ENCODE measurements around the gene PTPRK.

The PTPRK gene

DNA sequence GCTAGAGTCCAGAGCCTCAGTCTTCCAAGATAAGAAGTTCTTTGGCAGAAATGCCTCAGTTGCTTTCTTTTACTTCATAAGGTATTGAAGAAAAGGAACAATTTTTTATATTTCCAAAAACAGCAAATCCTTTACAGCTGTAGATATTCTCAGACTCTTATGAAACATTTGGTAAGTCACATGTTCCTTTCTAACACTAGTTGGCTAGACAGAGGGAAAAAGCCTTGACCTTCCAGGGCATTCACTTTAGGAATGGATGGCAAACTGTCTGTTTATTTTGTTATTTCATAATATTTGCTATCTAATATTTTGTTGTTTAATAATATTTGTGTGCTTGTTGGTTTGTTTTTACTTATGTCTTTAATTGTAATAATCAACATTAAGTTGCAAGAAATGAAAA is 140.8 kb downstream of the PTPRK start:
- DNase-seq: no peak

DNA sequence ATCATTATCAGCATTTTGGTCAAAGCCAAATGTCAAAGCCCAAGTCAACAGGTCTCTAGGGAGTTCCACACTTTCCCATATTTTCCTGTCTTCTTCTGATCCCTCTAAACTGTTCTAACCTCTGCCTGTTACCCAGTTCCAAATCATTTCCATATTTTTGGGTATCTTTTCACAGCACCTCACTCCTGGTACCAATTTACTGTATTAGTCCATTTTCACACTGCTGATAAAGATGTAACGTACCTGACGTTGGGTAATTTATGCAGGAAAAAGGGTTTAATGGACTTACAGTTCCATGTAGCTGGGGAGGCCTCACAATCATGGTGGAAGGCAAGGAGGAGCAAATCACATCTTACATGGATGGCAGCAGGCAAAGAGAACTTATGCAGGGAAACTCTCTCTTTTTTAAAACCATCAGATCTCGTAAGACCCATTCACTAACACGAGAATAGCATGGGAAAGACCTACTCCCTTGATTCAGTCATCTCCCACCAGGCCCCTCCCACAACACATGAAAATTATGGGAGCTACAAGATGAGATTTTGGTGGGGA is 143.4 kb downstream of the PTPRK start:
- no peak for DNase-seq

- no peak for DNase-seq
Measured at GRCh38 chr6:128371136-128371535, 149.3 kb downstream of the PTPRK start.

- DNase-seq: no peak
Measured at GRCh38 chr6:128370072-128370471, 150.3 kb downstream of the PTPRK start.

DNA sequence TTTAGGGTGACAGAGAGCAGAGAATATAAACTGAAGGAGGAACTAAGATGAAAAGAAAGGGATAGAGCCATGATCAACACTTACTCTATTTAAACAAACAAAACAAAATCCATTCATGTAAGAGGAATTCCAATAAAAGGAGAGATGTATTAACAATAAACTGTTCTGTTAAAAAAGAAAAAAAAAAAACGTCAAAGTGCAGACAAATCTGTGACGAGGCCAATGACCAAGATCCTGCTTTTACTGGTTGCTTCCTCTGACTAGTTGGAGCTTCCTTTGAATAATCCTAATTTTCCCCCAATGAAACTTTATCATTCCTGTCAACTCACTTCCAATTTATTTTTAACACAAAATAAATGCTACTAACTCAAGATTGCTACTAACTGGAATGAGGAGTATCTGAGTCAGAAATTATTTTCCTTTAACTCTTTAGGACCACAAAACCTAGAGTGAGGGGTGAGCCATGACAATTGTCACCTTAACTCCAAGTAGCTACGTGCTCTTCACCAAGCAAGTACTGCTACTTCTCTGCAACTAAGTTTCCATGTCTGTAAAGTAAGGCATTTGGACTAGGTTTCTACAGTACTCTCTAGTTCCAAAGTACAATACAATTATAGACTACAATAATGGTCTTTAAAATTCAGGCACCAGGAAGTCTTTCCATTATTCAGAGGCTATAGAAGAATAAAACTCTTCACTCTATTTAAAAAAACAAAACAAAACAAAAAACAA is 152.0 kb downstream of the PTPRK start:
- no peak for DNase-seq

DNA sequence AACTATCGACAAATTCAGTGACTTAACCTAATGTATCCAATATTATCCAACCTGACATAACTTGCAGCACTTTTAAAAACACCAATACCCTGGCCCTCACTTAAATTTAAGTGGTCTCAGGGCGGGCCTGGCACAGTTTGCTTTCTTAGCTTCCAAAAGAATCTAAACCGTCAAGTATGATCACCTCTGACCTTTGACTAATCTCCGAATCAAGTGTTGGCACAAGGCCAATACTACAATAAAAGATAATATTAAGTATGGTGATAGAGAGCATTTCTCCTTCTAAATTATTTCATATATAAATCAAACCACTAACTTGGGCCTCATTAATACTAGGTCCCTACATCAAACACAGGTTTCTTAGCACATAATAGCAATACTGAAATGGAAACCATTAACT is 153.0 kb downstream of the PTPRK start:
- DNase-seq: no peak

DNA sequence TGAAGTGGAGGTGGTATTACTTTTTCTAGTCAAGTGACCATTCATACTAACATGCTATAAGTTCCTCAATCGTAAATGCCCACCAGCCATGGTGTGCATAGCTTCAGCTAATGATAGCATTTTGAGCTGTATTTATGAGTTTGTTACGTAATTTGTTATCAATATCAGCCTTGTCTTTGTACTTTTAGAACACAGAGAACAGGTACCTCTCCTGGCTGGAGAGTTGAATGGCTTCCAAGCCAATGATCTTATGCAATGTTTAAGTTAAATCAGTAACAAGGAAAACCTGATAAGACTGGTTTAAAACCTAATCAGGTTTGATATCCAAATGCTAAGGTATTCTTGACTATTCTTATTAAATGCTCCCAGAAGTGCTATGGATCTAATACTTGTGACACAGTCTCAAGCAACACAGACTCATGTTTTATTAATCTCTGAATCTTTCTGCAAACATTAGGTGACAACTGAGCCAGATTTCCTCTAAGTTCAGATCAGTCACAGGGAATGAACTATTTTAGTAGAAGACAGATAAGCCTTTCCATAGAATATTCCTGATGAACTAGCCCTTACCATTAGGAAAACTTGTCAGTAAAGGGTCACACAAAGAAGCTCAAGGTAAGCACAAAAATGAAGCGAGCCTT is 154.8 kb downstream of the PTPRK start:
- no peak for DNase-seq

DNA sequence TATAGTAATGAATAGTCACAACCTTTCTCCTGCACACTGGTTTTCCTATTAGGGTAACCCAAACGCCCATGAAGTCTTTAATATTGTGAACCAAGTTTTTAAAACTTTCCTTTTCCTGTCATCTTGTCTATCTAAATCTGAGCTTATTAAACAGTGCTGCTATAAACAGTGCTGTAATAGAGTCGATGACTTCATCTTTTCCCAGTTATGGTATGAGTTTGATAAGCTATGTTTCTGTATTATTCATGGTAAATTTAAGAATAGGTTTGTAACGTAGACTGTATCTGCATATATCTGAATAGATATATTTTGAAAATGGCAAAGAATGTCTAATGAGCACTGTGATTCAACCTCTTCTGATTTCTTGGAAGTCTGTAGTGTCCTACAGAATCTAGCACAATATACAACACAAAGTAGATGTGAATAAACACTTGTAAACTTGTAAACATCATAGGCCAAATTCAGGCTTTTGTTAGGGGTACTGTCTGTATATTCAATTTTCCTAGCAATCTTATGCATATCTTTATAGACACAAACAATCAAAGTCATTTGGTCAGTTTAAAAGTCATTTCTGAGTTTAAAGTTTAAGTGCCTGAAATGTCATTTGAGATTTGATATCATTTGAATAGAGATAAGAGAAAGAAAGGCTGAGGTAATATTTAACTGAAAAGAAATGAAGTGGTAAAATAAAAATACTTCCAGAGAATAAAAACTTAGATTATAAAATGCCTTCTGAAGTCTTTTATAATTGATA is 155.5 kb downstream of the PTPRK start:
- no peak for DNase-seq

- DNase-seq: no peak
Measured at GRCh38 chr6:128363020-128363813, 157.2 kb downstream of the PTPRK start.

- no peak for DNase-seq
Measured at GRCh38 chr6:128361378-128361777, 159.0 kb downstream of the PTPRK start.

- no peak for DNase-seq
Measured at GRCh38 chr6:128358244-128358776, 162.1 kb downstream of the PTPRK start.

DNA sequence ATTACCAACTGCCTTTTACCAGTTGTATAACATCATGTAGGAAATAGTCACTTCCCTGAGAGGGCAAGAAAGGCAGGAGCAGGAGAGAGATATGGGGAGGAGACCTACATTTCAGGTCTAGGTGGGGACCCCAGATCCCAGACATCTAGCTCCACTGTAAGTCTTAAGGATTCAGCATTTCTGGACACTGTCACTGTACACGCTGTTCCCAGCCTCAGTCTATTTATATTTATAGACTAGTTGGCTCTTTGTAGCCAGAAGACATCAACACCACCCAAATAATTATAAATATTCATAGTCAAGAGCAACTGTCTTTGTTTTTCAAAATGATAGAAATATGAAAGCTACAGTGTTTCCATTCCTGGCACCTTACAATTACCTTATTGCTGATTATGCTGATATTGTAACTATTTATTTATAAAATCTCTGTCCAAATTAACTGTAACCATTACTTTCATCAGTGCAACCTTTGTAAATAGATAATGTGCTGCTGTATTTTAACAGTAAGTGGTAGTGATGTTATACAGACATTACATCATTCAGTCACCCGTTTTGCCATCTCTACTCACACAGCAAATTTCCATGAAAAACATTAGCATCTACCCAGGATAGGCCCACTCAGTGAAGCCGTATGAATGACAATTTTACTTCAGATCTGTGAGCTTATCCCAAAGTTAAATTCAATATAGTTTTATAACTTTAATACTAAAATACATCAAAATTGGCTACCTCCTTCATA is 162.8 kb downstream of the PTPRK start:
- DNase-seq: no peak

DNA sequence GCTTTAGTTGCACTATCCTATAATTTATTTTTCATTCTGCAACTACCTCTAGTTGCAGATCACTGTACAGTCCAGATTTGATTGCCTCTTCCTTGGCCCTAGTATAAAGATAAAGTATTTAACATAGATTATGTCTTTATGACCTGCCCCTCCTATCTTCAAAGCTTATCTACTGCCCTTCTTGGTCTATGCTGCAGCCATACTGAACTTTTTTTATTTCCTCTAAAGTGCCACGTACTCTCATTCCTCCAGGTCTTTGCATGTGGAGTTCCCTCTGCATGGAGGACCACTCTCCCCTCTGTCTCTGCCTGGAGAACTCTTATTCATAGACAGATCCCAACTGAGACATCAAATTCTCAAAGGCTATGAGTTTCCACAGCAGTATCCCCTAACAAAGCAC is 168.0 kb downstream of the PTPRK start:
- no peak for DNase-seq

GRCh38 chr6:128351255-128351514 is 169.2 kb downstream of the PTPRK start:
- no peak for DNase-seq

- DNase-seq: no peak
Measured at GRCh38 chr6:128350416-128351254, 169.8 kb downstream of the PTPRK start.

GRCh38 chr6:128347123-128347522 is 173.3 kb downstream of the PTPRK start:
- DNase-seq: no peak

DNA sequence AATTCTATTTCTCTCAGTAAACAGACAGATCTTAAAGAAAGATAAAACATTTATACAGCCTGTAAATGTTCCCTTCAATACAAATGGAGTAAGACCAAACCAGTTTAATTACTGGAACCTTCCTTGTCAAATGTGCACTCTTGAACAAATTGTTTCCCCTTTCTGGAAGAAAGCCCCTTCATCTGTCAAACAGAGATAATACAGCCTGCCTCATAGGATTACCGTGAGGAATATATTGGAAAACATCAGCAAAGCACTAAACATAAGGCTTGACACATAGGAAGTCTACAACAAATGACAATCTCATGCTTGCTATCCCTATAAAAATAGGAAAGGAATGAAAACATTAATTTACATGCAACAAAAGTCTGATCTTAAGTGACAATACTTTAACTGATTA is 173.8 kb downstream of the PTPRK start:
- DNase-seq: no peak

DNA sequence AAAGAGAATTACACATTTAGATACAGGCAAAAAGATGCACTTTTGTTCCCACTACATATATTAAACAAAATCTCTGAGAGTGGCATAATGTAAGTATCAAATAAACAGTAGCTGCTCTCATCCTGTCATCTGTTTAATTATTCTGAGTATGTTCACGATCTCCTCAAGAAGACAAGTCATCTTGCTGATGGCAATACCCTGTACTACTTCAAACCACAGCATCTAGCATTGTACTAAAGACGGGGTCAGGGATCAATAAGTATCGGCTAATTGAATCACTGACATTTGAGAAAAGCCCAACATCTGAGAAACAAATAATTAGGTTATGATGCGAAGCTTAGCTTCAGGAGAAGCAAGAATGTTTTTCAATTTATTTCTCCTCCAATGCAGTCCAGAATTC is 175.1 kb downstream of the PTPRK start:
- DNase-seq: no peak

DNA sequence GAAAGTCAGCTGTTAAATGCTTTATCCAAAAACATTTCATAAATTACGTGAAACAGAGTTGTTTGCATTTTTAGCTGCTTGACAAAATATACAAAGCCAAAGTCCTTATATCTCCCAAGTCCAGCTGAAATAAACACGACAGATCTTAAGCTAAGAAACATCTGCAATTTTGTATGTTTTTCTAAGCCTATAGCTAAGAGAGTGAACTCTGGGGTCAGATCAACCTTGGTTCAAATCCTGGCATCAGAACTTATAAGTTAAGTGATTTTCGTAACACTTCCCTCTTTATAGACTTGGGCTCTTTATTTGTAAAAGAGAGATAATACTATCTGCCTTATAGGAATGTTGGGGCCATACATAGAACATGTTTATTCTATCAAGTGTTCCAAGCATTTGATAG is 176.7 kb downstream of the PTPRK start:
- DNase-seq: no peak

- DNase-seq: no peak
Measured at GRCh38 chr6:128339635-128340450, 180.6 kb downstream of the PTPRK start.
